Astrocyte of the cerebellum (primary cell): Measurements from ENCODE around the gene JPT1.

Experiments
- DNase-seq: peaks from one replicate; pipeline ENCODE4 v3.0.0-alpha.2; 2011; ENCODE audit warnings: low read depth
- H3K4me3 ChIP-seq: 2 replicates; pipeline ENCODE4 v1.5.1; 2011; ENCODE audit warnings: mild to moderate bottlenecking, low read depth, low read length, moderate library complexity
- in situ Hi-C: cut with HindIII; loops from 2 replicates; pipeline ENCODE4 v1.10.0; 2017; ENCODE audit warnings: low sequenced_read_pairs
- TF ChIP-seq, protein P1 (sequence below): IDR thresholded peaks from 2 replicates; pipeline ENCODE4 v1.5.1; 2012; ENCODE audit warnings: low read length, low read depth, moderate library complexity, mild to moderate bottlenecking; ENCODE audit errors: missing control alignments

Gene JPT1

DNA sequence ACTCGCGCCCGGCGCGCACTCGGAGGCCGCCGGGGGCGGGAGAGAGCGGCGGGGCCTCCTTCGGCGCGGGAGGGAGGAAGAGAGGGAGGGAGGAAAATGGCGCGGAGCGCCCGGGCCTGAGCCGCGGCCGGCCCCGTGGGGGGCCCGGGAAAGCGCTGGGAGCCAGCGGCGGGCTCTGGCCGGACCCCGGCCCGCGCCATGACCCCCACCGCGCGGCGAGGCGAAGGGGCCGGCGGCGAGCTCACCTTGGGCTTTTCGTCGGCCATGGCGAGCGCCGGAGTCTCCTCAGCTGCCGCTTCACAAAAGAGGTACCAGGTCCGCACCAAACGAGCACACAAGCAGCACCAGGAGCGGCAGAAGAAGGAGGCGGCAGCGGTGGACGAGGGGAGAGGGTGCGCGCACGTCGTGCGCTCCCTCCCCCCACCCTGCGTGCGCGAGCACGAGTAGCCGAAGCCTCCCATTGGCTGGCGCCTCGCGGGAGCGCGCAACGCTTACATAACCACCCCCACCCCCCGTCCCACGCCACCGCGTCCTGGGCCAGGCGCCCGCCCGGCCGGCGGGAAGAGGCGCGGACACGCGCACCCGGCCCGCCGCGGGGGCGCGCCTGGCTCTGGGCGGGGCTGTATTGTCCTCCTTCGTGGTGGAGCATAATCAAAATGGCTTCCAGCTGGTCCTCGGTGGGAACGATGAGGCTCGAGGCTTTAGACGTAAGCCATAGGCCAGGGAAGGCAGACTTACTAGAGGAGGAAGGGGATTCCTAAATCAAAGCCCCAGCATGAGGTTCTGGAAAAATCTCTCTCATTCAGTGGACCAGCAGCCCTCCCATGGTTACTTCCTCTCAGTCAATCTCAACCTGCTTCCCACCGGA lies 28.5 kb upstream of the JPT1 start, which contains the start of gene SUMO2:
Gene SUMO2, minus strand, starts transcription at position 391 of the 868 bp plus-strand sequence. Its CDS starts 125 bp downstream, at position 266.
- TF ChIP-seq, protein P1, sequence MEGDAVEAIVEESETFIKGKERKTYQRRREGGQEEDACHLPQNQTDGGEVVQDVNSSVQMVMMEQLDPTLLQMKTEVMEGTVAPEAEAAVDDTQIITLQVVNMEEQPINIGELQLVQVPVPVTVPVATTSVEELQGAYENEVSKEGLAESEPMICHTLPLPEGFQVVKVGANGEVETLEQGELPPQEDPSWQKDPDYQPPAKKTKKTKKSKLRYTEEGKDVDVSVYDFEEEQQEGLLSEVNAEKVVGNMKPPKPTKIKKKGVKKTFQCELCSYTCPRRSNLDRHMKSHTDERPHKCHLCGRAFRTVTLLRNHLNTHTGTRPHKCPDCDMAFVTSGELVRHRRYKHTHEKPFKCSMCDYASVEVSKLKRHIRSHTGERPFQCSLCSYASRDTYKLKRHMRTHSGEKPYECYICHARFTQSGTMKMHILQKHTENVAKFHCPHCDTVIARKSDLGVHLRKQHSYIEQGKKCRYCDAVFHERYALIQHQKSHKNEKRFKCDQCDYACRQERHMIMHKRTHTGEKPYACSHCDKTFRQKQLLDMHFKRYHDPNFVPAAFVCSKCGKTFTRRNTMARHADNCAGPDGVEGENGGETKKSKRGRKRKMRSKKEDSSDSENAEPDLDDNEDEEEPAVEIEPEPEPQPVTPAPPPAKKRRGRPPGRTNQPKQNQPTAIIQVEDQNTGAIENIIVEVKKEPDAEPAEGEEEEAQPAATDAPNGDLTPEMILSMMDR, result peak; percentile 25
- H3K4me3 ChIP-seq, result peak within 1 kb of the TSS; percentile 82
- DNase-seq, result peak; percentile 84
- in situ Hi-C loops, result no loop called here

DNA sequence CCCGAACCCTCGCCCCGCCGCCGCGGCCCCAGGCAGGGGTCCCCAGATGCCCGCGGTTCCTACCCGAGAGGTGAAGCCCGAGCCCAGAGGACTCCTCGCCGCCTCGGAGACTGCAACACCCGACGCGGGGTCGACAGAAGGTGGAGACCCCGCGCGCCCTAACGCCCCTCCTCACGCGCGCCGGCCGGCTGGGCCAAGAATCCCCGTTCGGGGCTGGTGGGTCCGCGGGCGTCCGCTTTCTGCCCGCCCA lies 27.9 kb upstream of the JPT1 start:
- H3K4me3 ChIP-seq, result peak overlapping the region; percentile 82
- TF ChIP-seq, protein P1, result no peak
- no peak for DNase-seq
- in situ Hi-C loops, result no loop called here

DNA sequence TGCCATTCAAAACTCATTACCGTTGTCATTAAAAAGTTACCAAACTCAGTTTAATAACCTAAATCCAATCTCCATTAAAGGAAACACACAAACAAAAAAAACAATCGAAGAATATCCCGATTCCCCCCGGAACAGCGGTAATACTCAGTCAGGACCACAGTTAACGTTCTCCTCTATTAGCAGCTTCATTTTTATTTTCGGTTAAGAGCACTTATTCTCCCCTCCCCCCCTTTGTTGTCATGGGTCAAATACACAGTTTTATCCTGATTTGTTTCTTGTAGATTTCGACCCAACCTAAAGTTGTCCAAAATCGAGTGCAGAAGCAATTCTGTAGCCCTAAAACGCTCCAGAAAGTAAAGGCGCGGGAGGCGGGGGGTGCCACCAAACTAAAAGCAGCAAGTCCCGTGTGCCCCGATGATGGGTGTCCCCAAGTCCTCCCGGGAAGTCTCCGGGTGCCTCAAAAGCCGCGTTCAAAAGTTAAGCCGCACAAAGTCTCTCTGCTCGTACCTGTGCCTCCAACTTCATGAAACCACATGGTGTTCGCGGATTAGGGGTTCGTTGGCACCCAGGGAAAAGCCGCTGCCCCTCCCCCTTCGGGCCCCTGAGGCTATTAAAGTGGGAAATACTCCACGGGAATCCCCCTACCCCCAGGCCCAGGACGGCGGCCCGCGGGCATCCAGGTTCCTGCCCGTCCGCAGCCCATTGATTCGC lies 27.5 kb upstream of the JPT1 start:
- H3K4me3 ChIP-seq, result peak overlapping the region; percentile 82
- in situ Hi-C loops, result no loop called here
- TF ChIP-seq, protein P1, result no peak
- DNase-seq, result no peak

DNA sequence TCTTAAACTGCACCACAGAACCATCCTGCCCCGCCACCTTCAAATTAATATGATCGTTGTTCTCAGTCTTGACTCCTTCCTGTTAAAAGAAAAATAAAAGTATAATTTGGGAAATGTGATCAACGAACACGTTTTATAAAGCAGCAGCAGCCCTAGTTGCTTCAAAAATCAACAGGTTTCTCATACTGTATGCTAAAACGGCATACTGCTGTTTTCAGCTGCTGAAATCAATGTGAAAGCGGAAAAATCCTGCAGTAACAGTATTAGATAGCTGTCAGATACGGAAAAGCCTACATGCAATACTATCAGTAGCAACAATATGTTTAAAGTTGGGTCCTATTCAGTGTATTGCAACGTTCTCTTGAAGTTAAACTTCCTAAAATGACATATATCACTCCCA lies 26.8 kb upstream of the JPT1 start:
- peak overlapping the region; percentile 82 for H3K4me3 ChIP-seq
- in situ Hi-C loops, result no loop called here
- DNase-seq, result no peak
- TF ChIP-seq, protein P1, result no peak

DNA sequence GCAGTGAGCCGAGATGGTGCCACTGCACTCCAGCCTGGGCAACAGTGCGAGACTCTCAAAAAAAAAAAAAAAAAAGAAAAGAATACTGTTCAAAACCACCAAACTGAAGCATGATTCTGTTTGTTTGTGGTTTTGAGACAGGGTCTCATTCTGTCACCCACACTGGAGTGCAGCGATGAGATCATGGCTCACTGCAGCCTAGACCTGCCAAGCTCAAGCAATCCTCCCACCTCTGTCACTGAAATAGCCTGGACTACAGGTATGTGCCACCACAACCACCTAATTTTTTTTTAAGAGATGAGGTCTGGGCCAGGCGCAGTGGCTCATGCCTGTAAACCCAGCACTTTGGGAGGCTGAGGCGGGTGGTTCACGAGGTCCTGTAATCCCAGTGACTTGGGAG lies 24.1 kb upstream of the JPT1 start:
- in situ Hi-C loops, result no loop called here
- DNase-seq, result no peak
- TF ChIP-seq, protein P1, result no peak
- no peak overlapping the region for H3K4me3 ChIP-seq

DNA sequence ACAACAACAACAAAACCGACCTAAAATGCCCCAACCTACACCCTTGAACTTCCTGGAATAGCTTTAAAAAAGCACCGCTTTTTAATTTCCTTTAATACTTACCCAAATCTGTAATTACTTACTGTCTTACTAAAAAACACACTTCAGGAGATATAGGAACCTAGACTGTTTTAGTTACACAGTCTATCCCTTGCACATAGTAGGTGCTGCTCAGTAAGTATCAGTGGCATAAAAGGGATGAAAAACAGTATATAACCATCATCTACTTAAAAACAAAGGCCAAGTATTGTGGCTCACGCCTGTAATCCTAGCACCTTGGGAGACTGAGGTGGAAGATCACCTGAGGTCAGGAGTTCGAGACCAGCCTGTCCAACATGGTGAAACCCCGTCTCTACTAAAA lies 22.3 kb upstream of the JPT1 start:
- in situ Hi-C loops, result no loop called here
- H3K4me3 ChIP-seq, result no peak overlapping the region
- no peak for DNase-seq
- TF ChIP-seq, protein P1, result no peak
